ENCODE data around the gene LRRC7. TPM values are rescaled to one million over a fixed set of nuclear protein-coding genes. Genes with fewer than 3 reads are reported as not detected.

The LRRC7 gene
- total and polyA plus RNA-seq, 2 of the 13 experiments (the other 11 are each of a cell fraction or from before 2014, with no cell fraction given): not detected

DNA sequence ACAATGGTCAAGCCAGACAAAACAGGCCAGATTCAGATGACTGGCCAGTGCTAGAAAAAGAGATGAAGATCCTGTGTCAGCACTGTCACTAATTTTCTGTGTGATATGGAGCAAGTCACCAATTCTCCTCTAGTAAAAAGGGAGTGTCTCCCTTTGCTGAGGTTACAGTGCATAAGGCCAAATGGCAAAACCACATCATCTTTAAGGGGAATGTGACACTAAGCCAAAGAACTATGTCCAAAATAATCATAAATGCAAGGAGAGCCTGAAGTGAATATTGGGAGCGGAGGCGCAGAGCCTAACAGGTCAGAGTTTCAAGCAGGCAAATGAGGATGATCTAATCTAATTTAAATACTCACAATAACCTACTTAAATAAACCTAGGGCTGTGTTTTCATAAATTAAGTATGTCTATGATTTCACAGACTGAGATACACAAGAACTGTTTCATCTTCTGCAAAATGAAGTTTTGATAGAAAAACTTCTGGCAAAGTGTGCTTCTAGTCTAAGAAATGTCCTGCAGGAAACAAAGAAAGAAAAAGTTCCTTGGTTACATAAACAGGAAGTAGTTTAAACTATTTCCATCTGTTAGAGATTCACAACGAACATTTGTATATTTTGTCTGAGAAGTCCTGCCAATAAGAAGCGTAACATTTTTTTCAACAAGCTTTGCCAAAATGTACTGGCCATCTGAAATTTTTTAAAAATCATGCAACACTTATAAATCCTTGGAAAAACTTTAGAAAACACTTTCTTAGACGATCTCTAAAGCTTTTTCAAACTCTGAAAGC is 347.4 kb downstream of the LRRC7 start:
- Histone ChIP-seq H4K20me1 (ENCODE audit: insufficient read depth, low read length) (no peaks in the 10 kb centered on the region), H3K9ac (ENCODE audit: insufficient read depth, low read depth, low read length) (no peak overlapping the region), H2AFZ (ENCODE audit: low read length) (no peak overlapping the region), H3K27me3 (ENCODE audit: control insufficient read depth in 1 of 2, insufficient read depth in 2 of 2, low read length in 2 of 2) (no peaks in the 10 kb centered on the region), H3K9me3 (ENCODE audit: low read length) (no peaks in the 10 kb centered on the region), H3K79me2 (ENCODE audit: insufficient read depth, low read length) (no peaks in the 10 kb centered on the region), H3K4me2 (ENCODE audit: low read depth, low read length) (no peak overlapping the region), H3K4me1 (ENCODE audit: insufficient read depth, low read length) (no peaks in the 10 kb centered on the region), H3K4me3 (replicated peaks in 1 of 3; ENCODE audit: insufficient read depth in 1 of 3, low read depth in 2 of 3, low read length in 3 of 3) (no peak overlapping the region), H3K27ac (ENCODE audit: extremely low read length, insufficient read depth, low read length) (no peak overlapping the region), H3K36me3 (replicated peaks in 1 of 2; ENCODE audit: control insufficient read depth in 1 of 2, insufficient read depth in 2 of 2, low read length in 2 of 2) (no peaks in the 10 kb centered on the region)
- TF ChIP-seq MAFG (CRISPR knock-in tag; IDR thresholded peaks at IDR 0.05) (no peak), HDAC6 (IDR thresholded peaks at IDR 0.05; ENCODE audit: low read depth, low read length) (no peak), ZBTB20 (CRISPR knock-in tag; IDR thresholded peaks at IDR 0.05; ENCODE audit: borderline replicate concordance, low read depth) (no peak), ZNF879 (CRISPR knock-in tag; IDR thresholded peaks at IDR 0.05) (no peak)
- TF ChIP-seq, protein P1, sequence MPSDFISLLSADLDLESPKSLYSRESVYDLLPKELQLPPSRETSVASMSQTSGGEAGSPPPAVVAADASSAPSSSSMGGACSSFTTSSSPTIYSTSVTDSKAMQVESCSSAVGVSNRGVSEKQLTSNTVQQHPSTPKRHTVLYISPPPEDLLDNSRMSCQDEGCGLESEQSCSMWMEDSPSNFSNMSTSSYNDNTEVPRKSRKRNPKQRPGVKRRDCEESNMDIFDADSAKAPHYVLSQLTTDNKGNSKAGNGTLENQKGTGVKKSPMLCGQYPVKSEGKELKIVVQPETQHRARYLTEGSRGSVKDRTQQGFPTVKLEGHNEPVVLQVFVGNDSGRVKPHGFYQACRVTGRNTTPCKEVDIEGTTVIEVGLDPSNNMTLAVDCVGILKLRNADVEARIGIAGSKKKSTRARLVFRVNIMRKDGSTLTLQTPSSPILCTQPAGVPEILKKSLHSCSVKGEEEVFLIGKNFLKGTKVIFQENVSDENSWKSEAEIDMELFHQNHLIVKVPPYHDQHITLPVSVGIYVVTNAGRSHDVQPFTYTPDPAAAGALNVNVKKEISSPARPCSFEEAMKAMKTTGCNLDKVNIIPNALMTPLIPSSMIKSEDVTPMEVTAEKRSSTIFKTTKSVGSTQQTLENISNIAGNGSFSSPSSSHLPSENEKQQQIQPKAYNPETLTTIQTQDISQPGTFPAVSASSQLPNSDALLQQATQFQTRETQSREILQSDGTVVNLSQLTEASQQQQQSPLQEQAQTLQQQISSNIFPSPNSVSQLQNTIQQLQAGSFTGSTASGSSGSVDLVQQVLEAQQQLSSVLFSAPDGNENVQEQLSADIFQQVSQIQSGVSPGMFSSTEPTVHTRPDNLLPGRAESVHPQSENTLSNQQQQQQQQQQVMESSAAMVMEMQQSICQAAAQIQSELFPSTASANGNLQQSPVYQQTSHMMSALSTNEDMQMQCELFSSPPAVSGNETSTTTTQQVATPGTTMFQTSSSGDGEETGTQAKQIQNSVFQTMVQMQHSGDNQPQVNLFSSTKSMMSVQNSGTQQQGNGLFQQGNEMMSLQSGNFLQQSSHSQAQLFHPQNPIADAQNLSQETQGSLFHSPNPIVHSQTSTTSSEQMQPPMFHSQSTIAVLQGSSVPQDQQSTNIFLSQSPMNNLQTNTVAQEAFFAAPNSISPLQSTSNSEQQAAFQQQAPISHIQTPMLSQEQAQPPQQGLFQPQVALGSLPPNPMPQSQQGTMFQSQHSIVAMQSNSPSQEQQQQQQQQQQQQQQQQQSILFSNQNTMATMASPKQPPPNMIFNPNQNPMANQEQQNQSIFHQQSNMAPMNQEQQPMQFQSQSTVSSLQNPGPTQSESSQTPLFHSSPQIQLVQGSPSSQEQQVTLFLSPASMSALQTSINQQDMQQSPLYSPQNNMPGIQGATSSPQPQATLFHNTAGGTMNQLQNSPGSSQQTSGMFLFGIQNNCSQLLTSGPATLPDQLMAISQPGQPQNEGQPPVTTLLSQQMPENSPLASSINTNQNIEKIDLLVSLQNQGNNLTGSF (CRISPR knock-in tag; IDR thresholded peaks at IDR 0.05): no peak
- intact Hi-C loops (cut with micrococcal nuclease; ENCODE audit: unreplicated experiment) (no loop called here), in situ Hi-C loops (cut with HindIII; ENCODE audit: extremely low pct_ligation_motif_present, low pct_unique_long_range_greater_than_20kb) (no loop called here)
- no TSS peak for BruUV-seq (replicated peaks)
- ChIA-PET CTCF (ENCODE audit: low intra/inter-chr PET ratio, low total read pairs) (no interaction called here), POLR2A (no interaction called here)
- 47% methylated on average over 5 of the region's 5 CpGs for WGBS (ENCODE audit: low lambda C conversion rate)
- no peak for ATAC-seq
- FAIRE-seq: no peak
- no peak for DNase-seq (ENCODE audit: low spot score)

All from HepG2 (cell line).